NCI-H2196 treated with DMSO at 0.1 percent for 48 hours (cell line): ENCODE measurements around the gene FBH1.
"Not testable (repeated sequence)": the region's sequence is repeated elsewhere in the genome, so short reads cannot be mapped to it uniquely, and the experiment has no call there.

ENCODE experiments used
- DNase-seq: peaks from one replicate; lab custom pipeline; 2025; ENCODE audit not compliant: unreplicated experiment; lab: John Stamatoyannopoulos, UW

The FBH1 gene

DNA sequence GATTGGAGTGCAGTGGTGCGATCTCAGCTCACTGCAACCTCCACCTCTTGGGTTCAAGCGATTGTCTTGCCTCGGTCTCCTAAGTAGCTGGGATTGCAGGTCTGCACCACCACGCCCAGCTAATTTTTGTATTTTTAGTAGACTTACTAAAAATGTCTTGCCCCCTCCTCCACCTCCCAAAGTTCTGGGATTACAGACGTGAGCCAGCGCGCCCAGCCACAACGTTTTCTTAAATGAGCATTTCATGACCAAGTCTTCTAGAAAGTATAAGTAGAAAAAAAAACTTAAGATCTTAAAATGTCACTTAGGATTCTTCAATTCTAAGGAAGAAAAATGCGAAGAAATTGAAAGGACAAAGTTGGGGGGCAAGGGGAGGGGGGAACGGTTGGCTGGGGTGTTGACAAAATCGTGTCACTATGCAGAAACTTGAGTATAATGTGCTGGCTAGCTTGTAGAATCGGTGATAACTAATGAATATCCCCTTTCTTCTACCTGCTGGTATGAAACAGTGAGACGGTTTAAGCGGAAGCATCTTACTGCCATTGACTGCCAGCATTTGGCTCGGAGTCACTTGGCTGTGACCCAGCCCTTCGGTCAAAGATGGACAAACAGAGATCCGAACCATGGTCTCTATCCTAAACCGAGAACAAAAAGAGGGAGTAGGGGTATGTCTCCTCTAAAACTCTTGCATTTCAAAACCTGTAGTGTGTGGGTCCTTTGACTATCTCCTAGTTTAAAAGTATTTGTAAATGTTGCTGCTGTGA, 12.7 kb downstream of the FBH1 start:
- DNase-seq = no peak

DNA sequence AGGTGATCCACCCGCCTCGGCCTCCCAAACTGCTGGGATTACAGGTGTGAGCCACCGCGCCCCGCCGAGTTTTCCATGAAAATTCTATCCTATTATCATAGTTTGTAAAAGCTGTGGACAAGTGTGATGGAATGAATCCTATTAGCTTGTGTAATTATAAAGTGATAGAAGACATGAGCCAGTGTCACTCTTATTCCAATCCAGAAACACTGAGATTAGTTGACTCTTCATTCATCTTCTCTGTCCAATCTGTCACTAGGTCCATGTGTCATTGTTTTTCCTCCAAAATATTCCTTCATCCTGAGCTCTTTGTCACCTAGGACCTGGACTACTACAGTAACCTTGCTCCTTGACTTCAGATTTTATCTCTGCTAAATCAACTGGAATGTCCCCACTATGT, 13.5 kb downstream of the FBH1 start:
- DNase-seq = no peak

DNA sequence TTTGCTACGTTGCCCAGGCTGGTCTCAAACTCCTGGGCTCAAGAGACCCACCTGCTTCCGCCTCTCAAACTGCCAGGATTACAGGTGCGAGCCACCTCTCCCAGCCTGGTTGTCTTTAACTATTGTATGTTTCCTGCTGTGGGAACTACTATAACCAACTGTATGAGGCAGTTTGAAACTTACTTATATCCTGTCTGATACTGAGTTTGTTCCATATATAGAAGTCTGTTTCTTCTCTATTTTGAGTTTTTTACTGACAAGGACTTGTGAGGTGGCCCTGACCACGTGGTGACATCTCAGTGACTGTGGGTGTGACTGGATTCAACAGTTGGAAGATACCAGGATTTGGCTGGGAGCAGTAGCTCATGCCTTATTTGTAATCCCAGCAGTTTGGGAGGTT, 14.2 kb downstream of the FBH1 start:
- no peak for DNase-seq

DNA sequence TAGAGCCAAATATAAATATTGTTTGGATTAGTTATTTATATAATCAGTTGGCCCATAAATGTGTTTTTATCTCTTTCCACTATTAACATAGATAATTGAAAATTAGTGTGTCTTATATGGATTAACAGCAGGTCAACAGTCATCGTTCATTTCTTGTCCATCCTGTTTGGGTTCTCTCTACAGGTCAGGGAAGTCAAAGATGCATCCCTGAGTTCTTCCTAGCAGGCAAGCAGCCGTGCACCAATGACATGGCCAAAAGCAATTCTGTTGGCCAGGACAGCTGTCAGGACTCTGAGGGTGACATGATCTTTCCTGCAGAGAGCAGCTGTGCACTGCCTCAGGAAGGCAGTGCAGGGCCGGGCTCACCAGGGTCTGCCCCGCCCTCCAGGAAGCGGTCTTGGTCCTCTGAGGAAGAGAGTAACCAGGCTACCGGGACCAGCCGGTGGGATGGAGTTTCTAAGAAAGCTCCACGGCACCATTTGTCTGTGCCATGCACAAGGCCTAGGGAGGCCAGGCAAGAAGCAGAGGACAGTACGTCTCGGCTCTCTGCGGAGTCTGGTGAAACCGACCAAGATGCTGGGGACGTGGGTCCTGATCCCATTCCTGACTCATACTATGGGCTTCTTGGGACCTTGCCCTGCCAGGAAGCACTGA, 15.9 kb downstream of the FBH1 start:
- no peak for DNase-seq

DNA sequence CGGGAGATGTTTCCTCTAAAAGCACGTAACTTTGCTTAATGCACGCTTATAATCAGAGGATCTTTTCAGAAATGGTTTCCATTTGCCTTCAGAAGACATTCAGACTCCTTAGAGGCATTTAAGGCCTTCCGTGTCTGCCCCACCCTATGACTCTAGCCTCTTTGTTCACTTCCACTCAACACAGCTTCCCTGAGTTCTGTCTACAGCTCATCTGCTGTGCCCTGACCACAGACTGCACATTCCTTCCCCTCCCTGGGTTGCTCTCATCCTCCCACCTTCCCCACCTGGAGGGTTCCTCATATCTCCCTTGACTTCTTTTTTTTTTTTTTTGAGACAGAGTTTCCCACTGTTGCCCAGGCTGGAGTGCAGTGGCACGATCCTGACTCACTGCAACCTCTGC, 16.6 kb downstream of the FBH1 start:
- DNase-seq = no peak

DNA sequence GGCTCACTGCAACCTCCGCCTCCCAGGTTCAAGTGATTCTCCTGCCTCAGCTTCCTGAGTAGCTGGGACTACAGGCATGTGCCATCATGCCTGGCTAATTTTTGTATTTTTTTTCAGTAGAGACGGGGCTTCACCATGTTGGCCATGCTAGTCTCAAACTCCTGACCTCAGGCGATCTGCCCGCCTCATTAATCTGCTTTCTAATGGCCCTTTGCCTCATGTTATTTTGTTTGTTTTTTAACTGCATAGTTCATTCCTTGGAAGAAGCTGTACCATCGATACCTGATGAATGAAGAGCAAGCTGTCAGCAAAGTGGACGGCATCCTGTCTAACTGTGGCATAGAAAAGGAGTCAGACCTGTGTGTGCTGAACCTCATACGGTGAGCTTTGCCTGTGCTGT, 18.6 kb downstream of the FBH1 start:
- DNase-seq = not testable (repeated sequence)

DNA sequence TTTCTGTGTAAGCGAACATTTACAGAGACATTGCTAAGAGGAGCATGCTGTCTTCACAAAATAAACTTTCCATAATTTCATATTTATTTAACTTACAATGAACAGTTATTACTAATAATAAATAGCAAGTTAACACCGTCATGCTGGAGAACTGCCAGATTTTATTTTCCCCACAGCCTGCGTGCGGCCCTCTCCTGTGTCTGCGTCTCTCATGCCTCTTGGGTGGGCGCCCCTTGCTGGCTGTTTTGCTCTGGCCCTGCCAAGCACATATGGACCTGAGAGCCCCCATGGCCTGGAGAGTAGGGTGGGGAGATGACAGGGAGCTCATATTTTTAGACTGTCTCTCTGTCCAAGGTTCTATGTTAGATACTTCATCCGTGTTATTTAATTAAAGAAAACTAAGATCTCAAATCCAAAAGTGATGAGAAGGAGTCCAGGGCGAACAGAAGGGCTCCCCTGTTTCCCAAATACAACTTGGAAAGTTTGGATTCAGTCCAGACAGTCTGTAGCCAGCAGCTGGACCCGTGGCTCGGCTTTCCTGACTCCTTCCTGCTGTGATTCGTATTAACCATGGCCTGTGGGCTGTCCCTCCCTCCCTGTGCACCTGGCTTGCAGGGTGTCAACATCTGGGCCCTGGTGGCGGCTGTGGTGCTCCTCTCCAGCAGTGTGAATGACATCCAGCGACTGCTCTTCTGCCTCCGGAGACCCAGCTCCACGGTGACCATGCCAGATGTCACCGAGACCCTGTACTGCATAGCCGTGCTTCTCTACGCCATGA, 20.5 kb downstream of the FBH1 start:
- DNase-seq = no peak

DNA sequence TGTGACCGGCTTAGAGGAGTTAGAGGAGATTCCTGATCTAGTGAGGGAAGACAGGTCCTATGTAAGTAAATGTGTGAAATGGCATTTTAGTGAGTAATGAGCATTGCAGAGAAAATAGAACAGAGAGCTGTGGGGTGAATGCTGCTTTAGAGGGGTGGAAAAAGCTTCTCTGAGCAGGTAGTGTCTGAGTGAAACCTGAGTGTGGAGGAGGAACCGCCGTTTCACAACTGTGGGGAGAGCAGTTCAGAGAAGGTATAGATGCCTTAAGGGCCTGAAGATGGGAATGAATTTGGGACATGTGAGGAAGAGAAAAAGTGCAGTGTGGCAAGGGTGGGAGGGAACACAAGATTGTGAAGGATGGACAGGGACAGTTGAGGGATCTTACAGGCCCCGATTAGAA, 21.6 kb downstream of the FBH1 start:
- no peak for DNase-seq

DNA sequence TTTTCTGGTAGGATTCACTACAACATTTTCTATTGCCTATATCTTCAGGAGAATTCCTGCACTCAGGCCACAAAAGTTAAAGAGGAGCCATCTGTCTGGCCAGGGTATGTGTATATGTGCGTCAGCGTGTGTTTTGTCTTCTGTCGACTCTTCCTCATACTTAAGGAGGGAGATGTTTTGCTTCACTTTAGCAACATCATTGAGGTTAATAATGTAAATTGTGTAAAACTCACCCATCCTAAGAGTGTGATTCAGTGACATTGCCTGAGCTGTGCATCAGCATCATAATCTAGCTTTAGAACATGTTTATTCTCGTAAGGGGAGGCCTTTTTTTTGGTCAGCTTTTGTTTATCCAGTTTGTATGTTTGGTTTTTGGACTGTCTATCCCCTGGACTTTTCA, 23.7 kb downstream of the FBH1 start:
- no peak for DNase-seq

DNA sequence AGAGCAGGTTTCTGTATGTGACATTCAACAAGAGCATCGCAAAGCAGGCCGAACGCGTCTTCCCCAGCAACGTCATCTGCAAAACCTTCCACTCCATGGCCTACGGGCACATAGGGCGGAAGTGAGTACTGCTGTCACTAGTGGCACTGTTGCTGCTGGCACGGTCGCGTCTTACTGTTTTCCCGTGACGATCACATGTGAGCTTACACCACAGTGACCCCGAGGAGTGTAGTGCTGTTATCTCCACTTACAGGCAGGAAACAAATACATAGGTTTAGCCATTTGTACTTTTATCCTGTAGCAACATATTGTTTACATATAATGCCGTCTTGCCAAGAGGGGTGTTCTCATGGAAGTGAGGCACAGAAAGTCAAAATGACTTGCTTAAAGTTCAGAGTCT, 25.4 kb downstream of the FBH1 start:
- no peak for DNase-seq

DNA sequence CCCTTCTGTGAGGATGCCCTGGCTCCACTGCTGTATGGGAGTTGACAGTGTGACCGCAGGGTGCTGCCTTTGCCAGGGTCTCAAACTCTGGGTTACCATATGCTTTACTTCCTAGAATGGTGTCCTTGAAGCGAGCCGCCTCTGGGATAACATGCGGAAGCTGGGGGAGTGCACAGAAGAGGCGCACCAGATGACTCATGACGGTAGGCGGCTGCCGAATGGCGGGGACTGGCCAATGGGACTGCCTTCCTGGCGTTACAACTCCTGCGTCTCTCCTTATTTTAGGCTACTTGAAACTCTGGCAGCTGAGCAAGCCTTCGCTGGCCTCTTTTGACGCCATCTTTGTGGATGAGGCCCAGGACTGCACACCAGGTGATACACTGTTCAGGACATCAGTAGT, 27.3 kb downstream of the FBH1 start:
- DNase-seq = no peak

DNA sequence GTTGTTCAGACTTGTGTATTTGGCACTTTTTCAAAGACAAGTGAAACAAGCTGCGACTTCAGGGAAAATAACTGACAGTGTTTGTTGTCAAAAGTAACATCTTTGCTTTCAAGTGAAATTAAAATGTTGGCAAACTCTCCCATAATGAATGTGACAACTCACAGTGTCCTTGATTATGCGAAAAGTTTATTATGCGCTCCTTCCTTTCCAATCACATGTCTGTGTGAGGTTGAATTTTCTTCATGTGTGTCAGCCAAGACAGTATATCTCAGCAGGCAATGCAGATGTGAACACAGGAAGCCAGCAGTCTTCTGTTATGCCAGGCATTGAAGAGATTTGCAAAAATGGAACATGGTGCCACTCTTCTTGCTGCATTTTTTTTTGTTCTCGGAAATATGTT, 28.7 kb downstream of the FBH1 start:
- no peak for DNase-seq

DNA sequence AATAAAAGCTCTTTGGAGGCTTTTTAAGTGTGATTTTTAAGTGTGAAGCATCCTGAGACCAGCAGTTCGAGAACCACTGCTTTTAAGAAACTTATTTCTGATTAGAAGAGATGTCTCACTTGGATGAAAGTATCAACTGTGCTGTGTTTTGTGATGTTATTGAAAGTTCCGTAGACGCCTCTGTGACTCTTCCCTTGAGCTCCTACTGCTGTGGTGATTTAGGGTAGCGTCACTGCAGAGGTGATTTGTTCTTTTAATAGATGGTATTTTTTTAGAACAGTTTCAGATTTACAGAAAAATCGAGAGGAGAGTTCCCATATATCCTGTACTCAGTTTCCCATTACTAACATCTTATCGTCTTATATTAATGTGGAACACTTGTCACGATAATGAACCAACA, 29.5 kb downstream of the FBH1 start:
- DNase-seq = no peak

DNA sequence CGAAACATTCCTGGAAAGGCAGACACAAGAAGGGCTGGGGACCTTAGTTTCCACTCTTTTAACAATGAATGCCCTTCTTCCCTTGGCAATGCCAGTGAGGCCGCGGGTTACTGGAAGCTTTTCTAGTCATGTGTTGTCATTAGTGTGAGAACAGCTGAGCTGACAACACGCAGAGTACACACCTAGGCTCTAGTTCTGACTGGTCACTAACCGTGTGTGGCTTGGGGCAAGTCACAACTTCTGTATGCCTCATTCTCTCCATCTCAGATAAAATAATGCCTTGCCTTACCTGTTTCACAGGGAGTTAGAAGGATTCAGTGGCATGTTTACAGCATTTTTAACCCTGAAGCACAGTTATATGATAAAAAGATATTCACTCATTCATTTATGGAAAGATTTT, 31.7 kb downstream of the FBH1 start:
- no peak for DNase-seq

DNA sequence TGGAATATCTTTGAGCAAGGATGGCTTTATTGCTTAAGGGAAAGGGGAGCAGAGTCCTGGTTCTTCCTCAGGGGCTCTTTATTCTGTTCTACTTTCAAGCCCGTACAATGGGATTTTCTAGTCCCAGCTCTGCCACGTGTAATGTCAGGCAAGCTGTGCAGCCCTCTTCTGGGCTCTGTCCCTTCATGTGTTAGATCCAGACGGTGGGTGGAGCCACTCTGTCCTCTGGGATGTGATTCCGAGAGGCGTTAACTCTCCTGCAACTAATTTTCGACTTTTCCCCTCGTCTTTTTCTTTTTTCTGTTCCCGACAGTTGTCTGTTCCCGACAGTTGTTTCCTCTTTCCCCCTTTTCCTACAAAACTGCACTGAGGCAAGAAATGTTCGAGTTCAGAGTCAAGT, 34.8 kb downstream of the FBH1 start:
- DNase-seq = no peak

DNA sequence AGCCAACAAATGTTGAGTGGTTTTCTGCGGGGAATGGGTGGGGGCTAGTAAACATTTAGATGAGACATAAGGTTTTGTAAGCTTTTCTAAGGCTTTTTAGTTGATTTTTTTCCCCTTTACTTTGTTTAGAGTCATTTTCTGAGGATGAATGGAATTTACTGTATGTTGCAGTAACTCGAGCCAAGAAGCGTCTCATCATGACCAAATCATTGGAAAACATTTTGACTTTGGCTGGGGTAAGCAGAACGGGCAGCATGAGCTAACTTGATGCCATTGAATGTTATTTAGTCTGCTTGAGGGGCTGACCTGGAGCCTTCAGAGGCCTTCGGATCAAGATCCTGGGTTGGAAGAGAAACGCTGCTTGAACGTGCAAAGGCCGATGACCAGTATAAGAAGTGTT, 37.3 kb downstream of the FBH1 start:
- DNase-seq = no peak

DNA sequence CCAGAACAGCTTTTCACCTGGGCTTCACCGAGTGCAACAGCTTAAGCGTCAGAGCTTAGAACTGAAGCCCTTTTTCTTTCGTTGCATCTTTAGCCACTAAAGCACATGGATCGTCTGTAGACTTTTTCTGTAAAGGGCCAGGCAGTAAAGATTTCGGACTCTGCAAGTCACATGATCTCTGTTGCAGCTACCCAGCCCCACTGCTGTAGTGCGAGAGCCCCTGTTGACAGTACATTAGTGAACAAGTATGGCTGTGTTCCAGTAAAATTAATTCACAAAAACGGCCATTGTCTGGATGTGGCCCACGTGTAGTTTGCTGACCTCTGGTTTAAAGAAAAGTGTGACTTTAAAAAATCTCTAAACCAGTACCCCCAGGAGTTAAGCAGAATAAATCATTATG, 39.4 kb downstream of the FBH1 start:
- DNase-seq = no peak

DNA sequence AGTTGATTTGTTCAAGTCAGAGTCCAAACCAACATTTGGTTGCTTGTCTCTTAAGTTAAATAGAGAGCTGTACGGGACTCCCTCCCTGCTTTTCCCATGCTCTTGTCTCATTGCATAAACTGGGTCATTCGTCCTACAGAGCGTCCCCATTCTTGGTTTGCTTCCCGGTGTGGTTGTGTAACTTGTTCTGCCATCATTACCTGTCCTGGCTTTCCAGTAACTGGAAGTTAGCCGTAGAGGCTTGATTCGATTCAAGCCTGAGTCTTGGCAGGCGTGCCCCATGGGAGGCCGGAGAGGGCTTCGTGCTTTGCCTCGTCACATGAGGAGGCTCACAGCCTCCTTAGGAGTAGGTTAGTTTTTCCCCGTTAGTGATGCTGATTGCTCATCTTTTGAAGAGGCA, 40.2 kb downstream of the FBH1 start:
- DNase-seq = no peak

DNA sequence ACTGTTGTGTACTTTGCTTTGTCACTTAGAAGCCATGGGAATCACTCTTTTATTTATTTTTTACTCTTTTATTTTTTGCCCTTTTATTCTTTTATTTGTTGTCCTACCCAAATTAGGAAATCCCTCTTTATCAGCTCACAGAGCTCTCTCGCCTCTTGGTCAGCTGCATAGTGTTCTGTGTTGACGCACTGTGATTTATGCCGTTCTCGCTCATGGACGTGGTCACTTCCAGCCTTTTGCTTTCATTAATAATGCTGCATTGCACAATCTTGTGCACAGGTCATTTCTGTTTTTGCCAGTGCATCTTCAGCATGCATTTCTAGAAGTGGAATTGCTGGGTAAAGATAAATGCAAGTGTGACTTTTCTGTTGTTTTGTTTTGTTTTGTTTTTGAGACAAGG, 42.3 kb downstream of the FBH1 start:
- no peak for DNase-seq

DNA sequence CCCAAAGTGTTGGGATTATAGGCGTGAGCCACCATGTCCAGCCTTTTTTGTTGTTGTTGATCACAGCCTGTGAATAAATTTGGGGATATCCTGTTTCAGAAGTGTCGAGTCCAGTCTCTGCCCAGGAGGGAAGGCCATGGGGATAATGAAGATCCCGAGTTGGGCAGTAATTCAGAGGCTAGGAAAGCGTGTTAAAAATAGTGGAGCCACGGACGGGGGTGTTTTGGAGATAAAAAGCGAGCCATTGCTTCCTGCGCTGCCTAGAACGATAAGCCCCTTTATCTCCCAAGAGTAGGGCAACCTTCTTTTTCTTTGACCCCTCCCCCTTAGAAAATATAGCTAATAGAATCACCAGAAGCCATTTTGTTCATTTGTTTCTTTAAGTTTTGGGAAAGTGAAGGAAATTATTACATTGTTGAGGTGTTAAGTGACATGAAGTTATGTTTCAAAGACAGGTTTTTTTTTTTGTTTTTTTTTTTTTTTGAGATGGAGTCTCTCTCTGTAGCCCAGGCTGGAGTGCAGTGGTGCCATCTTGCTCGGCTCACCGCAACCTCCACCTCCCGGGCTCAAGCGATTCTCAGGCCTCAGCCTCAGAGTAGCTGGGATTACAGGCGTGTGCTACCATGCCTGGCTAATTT, 44.0 kb downstream of the FBH1 start:
- DNase-seq = no peak

DNA sequence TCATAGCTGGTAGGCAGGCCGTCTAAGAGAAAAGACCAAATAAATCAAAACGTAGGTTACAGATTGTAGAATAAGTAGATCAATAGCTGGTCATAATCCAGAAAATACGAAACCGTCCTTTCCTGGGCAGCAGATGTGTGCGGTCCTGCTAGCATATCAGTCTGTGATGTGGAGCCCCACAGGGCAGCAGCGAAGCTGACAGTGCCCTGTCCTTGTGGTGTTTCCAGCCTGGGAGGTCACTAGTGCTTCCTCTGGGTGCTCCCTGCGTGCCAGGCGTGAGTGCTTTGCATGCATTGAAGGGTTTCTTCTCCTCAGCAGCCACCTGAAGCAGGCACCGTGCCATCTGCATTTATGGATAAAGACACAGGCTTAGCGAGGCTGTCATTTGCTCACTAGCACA, 45.6 kb downstream of the FBH1 start:
- no peak for DNase-seq

DNA sequence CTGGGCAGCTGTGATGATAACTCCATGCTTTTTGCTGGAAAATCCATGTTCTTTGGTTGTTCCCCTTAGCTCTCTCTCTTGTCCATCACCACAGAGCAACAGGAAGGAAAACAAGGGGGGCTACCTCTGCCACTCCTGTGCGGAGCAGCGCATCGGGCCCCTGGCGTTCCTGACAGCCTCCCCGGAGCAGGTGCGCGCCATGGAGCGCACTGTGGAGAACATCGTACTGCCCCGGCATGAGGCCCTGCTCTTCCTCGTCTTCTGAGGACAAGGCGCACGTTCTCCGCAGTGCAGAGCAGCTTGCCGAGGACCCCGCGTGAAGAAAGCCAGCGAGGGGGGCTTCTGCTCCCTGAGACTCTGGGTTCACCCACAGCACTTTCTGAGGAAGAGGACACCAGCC, 47.0 kb downstream of the FBH1 start:
- no peak for DNase-seq
